ENCODE measurements around the gene PRR30.
A peak's percentile ranks its signal among the peaks of the same experiment; 100 is the strongest.

The PRR30 gene

GRCh38 chr2:27135478-27135955 lies 3.7 kb downstream of the PRR30 start:
- peaks cover 24% of the 10 kb centered on the region for H3K36me3 ChIP-seq (ENCODE audit: insufficient read depth, low read length)
- H3K79me2 ChIP-seq (ENCODE audit: insufficient read depth, low read length) = no peaks in the 10 kb centered on the region
- peaks cover 15% of the 10 kb centered on the region for H3K4me1 ChIP-seq (ENCODE audit: insufficient read depth, low read length, severe bottlenecking)
- H3K27me3 ChIP-seq (ENCODE audit: insufficient read depth, low read length) = 0 out of 2 replicates have a peak, but pooled peaks cover 6% of the 10 kb centered on the region
- H4K20me1 ChIP-seq (ENCODE audit: insufficient read depth, low read length) = no peaks in the 10 kb centered on the region
- H3K4me2 ChIP-seq (ENCODE audit: low read length) = no peak overlapping the region
- H3K27ac ChIP-seq (ENCODE audit: low read depth, low read length, poor library complexity, severe bottlenecking) = no peak overlapping the region
- H2AFZ ChIP-seq (ENCODE audit: low read length) = no peak overlapping the region
- no peak overlapping the region for H3K4me3 ChIP-seq (ENCODE audit: low read depth, low read length, poor library complexity, severe bottlenecking)
- H3F3A ChIP-seq (ENCODE audit: insufficient read depth, low read length) = no peaks in the 10 kb centered on the region
- no peak for TF ChIP-seq CTCF (IDR thresholded peaks at IDR 0.05; ENCODE audit: low read length)
- TF ChIP-seq EZH2 (IDR thresholded peaks at IDR 0.05; ENCODE audit: borderline replicate concordance, low read length) = no peak
- no peaks in the 10 kb centered on the region for H3K9me3 ChIP-seq (ENCODE audit: low read length)
- H3K9ac ChIP-seq (ENCODE audit: low read length) = no peak overlapping the region
- H3K9me2 ChIP-seq (ENCODE audit: low read depth, low read length) = no peaks in the 10 kb centered on the region

GRCh38 chr2:27134781-27135477 lies 4.3 kb downstream of the PRR30 start:
- Histone ChIP-seq H3K4me3 (ENCODE audit: low read depth, low read length, poor library complexity, severe bottlenecking) (peak overlapping the region; percentile 86), H3K27ac (ENCODE audit: low read depth, low read length, poor library complexity, severe bottlenecking) (no peak overlapping the region), H2AFZ (ENCODE audit: low read length) (no peak overlapping the region), H3K36me3 (ENCODE audit: insufficient read depth, low read length) (peaks cover 30% of the 10 kb centered on the region), H4K20me1 (ENCODE audit: insufficient read depth, low read length) (no peaks in the 10 kb centered on the region), H3K9me3 (ENCODE audit: low read length) (no peaks in the 10 kb centered on the region), H3K4me1 (ENCODE audit: insufficient read depth, low read length, severe bottlenecking) (peaks cover 15% of the 10 kb centered on the region), H3K79me2 (ENCODE audit: insufficient read depth, low read length) (no peaks in the 10 kb centered on the region), H3K27me3 (ENCODE audit: insufficient read depth, low read length) (0 out of 2 replicates have a peak, but pooled peaks cover 6% of the 10 kb centered on the region), H3F3A (ENCODE audit: insufficient read depth, low read length) (no peaks in the 10 kb centered on the region), H3K9ac (ENCODE audit: low read length) (peak overlapping the region; percentile 41; the same call in 1 of the 2 replicates), H3K9me2 (ENCODE audit: low read depth, low read length) (no peaks in the 10 kb centered on the region), H3K4me2 (ENCODE audit: low read length) (peak overlapping the region; percentile 63)
- no peak for TF ChIP-seq EZH2 (IDR thresholded peaks at IDR 0.05; ENCODE audit: borderline replicate concordance, low read length)
- no peak for TF ChIP-seq CTCF (IDR thresholded peaks at IDR 0.05; ENCODE audit: low read length)

GRCh38 chr2:27133905-27134780 lies 5.1 kb downstream of the PRR30 start, which contains the start of gene PREB:
PREB (minus strand) TSS chr2:27134636; CDS start chr2:27134421, 215 bp downstream.
- peak within 1 kb of the TSS; percentile 72 for H3K4me2 ChIP-seq (ENCODE audit: low read length)
- H3F3A ChIP-seq (ENCODE audit: insufficient read depth, low read length) = no peaks in the 10 kb centered on the region
- peaks cover 15% of the 10 kb centered on the region for H3K4me1 ChIP-seq (ENCODE audit: insufficient read depth, low read length, severe bottlenecking)
- 0 out of 2 replicates have a peak, but pooled peaks cover 6% of the 10 kb centered on the region for H3K27me3 ChIP-seq (ENCODE audit: insufficient read depth, low read length)
- H3K4me3 ChIP-seq (ENCODE audit: low read depth, low read length, poor library complexity, severe bottlenecking) = peak within 1 kb of the TSS; percentile 86
- H3K79me2 ChIP-seq (ENCODE audit: insufficient read depth, low read length) = no peaks in the 10 kb centered on the region
- TF ChIP-seq CTCF (IDR thresholded peaks at IDR 0.05; ENCODE audit: low read length) (peak; percentile 48), EZH2 (IDR thresholded peaks at IDR 0.05; ENCODE audit: borderline replicate concordance, low read length) (no peak)
- H2AFZ ChIP-seq (ENCODE audit: low read length) = no peak within 1 kb of the TSS
- H3K27ac ChIP-seq (ENCODE audit: low read depth, low read length, poor library complexity, severe bottlenecking) = no peak within 1 kb of the TSS
- H3K36me3 ChIP-seq (ENCODE audit: insufficient read depth, low read length) = peaks cover 34% of the 10 kb centered on the region
- no peaks in the 10 kb centered on the region for H4K20me1 ChIP-seq (ENCODE audit: insufficient read depth, low read length)
- peak within 1 kb of the TSS; percentile 91 for H3K9ac ChIP-seq (ENCODE audit: low read length)
- H3K9me3 ChIP-seq (ENCODE audit: low read length) = no peaks in the 10 kb centered on the region
- H3K9me2 ChIP-seq (ENCODE audit: low read depth, low read length) = no peaks in the 10 kb centered on the region

All from OCI-LY1 (cell line).